ENCODE measurements around the gene IRF2BP1. TPM values are rescaled to one million over a fixed set of nuclear protein-coding genes. Genes with fewer than 3 reads are reported as not detected.

IRF2BP1 gene
- polyA plus RNA-seq, 1 donor, result 14.5 TPM

GRCh38 chr19:45863335-45863839 lies 22.6 kb downstream of the IRF2BP1 start:
- no peak for DNase-seq

- DNase-seq, result peak; percentile 98
Measured at GRCh38 chr19:45862564-45863334, 23.2 kb downstream of the IRF2BP1 start, which contains the start of gene SYMPK. Gene SYMPK, minus strand, starts transcription at chr19:45863147. Its CDS starts 8,652 bp downstream, at chr19:45854495.

GRCh38 chr19:45862271-45862563 lies 23.7 kb downstream of the IRF2BP1 start:
- DNase-seq, result no peak

- DNase-seq, result no peak
Measured at GRCh38 chr19:45860359-45861259, 25.3 kb downstream of the IRF2BP1 start.

GRCh38 chr19:45854167-45854778 lies 31.7 kb downstream of the IRF2BP1 start:
- no peak for DNase-seq

GRCh38 chr19:45852983-45853382 lies 33.0 kb downstream of the IRF2BP1 start:
- DNase-seq, result no peak

GRCh38 chr19:45852145-45852750 lies 33.7 kb downstream of the IRF2BP1 start:
- no peak for DNase-seq

- DNase-seq, result no peak
Measured at GRCh38 chr19:45848922-45849321, 37.0 kb downstream of the IRF2BP1 start.

- no peak for DNase-seq
Measured at GRCh38 chr19:45847663-45848062, 38.3 kb downstream of the IRF2BP1 start.

GRCh38 chr19:45842198-45842597 lies 43.7 kb downstream of the IRF2BP1 start:
- DNase-seq, result no peak

GRCh38 chr19:45834970-45835369 lies 51.0 kb downstream of the IRF2BP1 start:
- no peak for DNase-seq

Other genes with a start within 250 kb of the IRF2BP1 start
- gene EML2, start 246.7 kb downstream of the IRF2BP1 start, polyA plus RNA-seq (ENCODE audit: insufficient read length), result 23.0 TPM
- 0.85 TPM for gene GIPR, start 217.9 kb downstream of the IRF2BP1 start, polyA plus RNA-seq (ENCODE audit: insufficient read length)
- gene SNRPD2, start 194.2 kb downstream of the IRF2BP1 start, polyA plus RNA-seq (ENCODE audit: insufficient read length), result 253 TPM
- gene QPCTL, start 193.5 kb downstream of the IRF2BP1 start, polyA plus RNA-seq (ENCODE audit: insufficient read length), result 9.6 TPM
- 16.3 TPM for gene FBXO46, start 155.2 kb downstream of the IRF2BP1 start, polyA plus RNA-seq (ENCODE audit: insufficient read length)
- not detected for gene MEIOSIN, start 152.7 kb downstream of the IRF2BP1 start, polyA plus RNA-seq (ENCODE audit: insufficient read length)
- 12.2 TPM for gene SIX5, start 116.9 kb downstream of the IRF2BP1 start, polyA plus RNA-seq (ENCODE audit: insufficient read length)
- gene DMPK, start 103.7 kb downstream of the IRF2BP1 start, polyA plus RNA-seq (ENCODE audit: insufficient read length), result 71.9 TPM
- gene DMWD, start 93.3 kb downstream of the IRF2BP1 start, polyA plus RNA-seq (ENCODE audit: insufficient read length), result 36.6 TPM
- gene RSPH6A, start 70.8 kb downstream of the IRF2BP1 start, polyA plus RNA-seq (ENCODE audit: insufficient read length), result not detected
- 75.1 TPM for gene SYMPK, start 23.0 kb downstream of the IRF2BP1 start, polyA plus RNA-seq (ENCODE audit: insufficient read length)
- gene FOXA3, start 21.8 kb downstream of the IRF2BP1 start, polyA plus RNA-seq (ENCODE audit: insufficient read length), result 0.12 TPM
- 4.0 TPM for gene MYPOP, start 16.5 kb upstream of the IRF2BP1 start, polyA plus RNA-seq (ENCODE audit: insufficient read length)
- not detected for gene NANOS2, start 28.6 kb upstream of the IRF2BP1 start, polyA plus RNA-seq (ENCODE audit: insufficient read length)
- 4.1 TPM for gene NOVA2, start 87.7 kb upstream of the IRF2BP1 start, polyA plus RNA-seq (ENCODE audit: insufficient read length)
- 11.7 TPM for gene CCDC61, start 109.3 kb upstream of the IRF2BP1 start, polyA plus RNA-seq (ENCODE audit: insufficient read length)
- 0.32 TPM for gene PGLYRP1, start 136.9 kb upstream of the IRF2BP1 start, polyA plus RNA-seq (ENCODE audit: insufficient read length)
- 0.58 TPM for gene IGFL4, start 154.9 kb upstream of the IRF2BP1 start, polyA plus RNA-seq (ENCODE audit: insufficient read length)
- not detected for gene IGFL3, start 238.5 kb upstream of the IRF2BP1 start, polyA plus RNA-seq (ENCODE audit: insufficient read length)

Measured in left kidney (tissue), 2 donors.